SJSA1 (cell line): Measurements from ENCODE around the gene CALN1. TPM values are rescaled to one million over a fixed set of nuclear protein-coding genes. Genes with fewer than 3 reads are reported as not detected.

Source experiments
- DNase-seq, 2 experiments: peaks; one replicate each; pipeline ENCODE4 v3.0.0-alpha.2; 2015 to 2020; ENCODE audit warnings: low spot score in 2 of 2, low read depth in 1 of 2
- H3K27ac ChIP-seq: fragments of 250-450 bp; sonication (Bioruptor Pico); 2 replicates; pipeline ENCODE4 v1.5.1; 2020; ENCODE audit warnings: mild to moderate bottlenecking, moderate library complexity
- H3K27me3 ChIP-seq: fragments of 250-450 bp; sonication (Bioruptor Pico); replicated peaks from 2 replicates; pipeline ENCODE4 v1.5.1; 2020; ENCODE audit warnings: mild to moderate bottlenecking, moderate library complexity
- H3K36me3 ChIP-seq: fragments of 250-450 bp; sonication (Bioruptor Pico); 2 replicates; pipeline ENCODE4 v1.5.1; 2020; ENCODE audit warnings: mild to moderate bottlenecking
- H3K4me1 ChIP-seq: fragments of 250-450 bp; sonication (Bioruptor Pico); replicated peaks from 2 replicates; pipeline ENCODE4 v1.6.1; 2021; ENCODE audit warnings: mild to moderate bottlenecking
- H3K4me3 ChIP-seq: fragments of 250-450 bp; sonication (Bioruptor Pico); 2 replicates; pipeline ENCODE4 v1.5.1; 2020; ENCODE audit warnings: mild to moderate bottlenecking
- H3K9me3 ChIP-seq: fragments of 250-450 bp; sonication (Bioruptor Pico); replicated peaks from 2 replicates; pipeline ENCODE4 v1.5.1; 2020; ENCODE audit warnings: mild to moderate bottlenecking
- total RNA-seq: library from RNA; depleted of rRNA; stranded (reverse); fragments of >200 nt; shearing (Covaris generic); gene quantifications from 2 replicates; pipeline ENCODE4 v1.2.3, GENCODE V29; 2014

The CALN1 gene
- total RNA-seq, 1 experiment from 2014 or later = not detected

- Histone ChIP-seq H3K4me3 (no peak overlapping the region), H3K27ac (no peak overlapping the region), H3K9me3 (no peaks in the 10 kb centered on the region), H3K4me1 (no peaks in the 10 kb centered on the region), H3K36me3 (no peaks in the 10 kb centered on the region), H3K27me3 (no peaks in the 10 kb centered on the region)
- DNase-seq = no peak
These were observed 114.5 kb downstream of the CALN1 start for GRCh38 chr7:72297636-72298035.

- no peaks in the 10 kb centered on the region for H3K36me3 ChIP-seq
- no peaks in the 10 kb centered on the region for H3K27me3 ChIP-seq
- H3K4me3 ChIP-seq = no peak overlapping the region
- H3K9me3 ChIP-seq = no peaks in the 10 kb centered on the region
- no peak overlapping the region for H3K27ac ChIP-seq
- H3K4me1 ChIP-seq = no peaks in the 10 kb centered on the region
- no peak for DNase-seq
These were observed 119.3 kb downstream of the CALN1 start for GRCh38 chr7:72292794-72293193.

DNA sequence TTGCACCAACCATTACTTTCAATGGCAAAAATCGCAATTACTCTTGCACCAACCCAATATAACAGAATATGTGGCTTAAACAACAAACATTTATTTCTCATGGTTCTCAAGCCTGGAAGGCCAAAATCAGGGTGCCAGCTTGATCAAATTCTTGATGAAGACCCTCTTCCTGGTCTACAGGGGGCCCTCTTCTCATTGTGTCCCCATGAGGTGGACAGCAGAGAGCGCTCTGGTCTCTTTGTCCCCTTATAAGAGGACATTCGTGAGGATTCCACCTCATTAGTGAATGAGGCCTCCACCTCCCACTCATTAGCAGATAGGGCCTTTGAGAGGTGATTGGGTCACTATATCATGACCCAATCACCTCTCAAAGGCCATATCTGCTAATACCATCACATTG lies 120.0 kb downstream of the CALN1 start:
- H3K36me3 ChIP-seq = no peaks in the 10 kb centered on the region
- no peak overlapping the region for H3K27ac ChIP-seq
- no peaks in the 10 kb centered on the region for H3K27me3 ChIP-seq
- no peak overlapping the region for H3K4me3 ChIP-seq
- no peaks in the 10 kb centered on the region for H3K9me3 ChIP-seq
- no peaks in the 10 kb centered on the region for H3K4me1 ChIP-seq
- no peak for DNase-seq

- H3K4me1 ChIP-seq = no peaks in the 10 kb centered on the region
- no peak overlapping the region for H3K27ac ChIP-seq
- no peak for DNase-seq
- no peak overlapping the region for H3K4me3 ChIP-seq
- no peaks in the 10 kb centered on the region for H3K9me3 ChIP-seq
- H3K27me3 ChIP-seq = no peaks in the 10 kb centered on the region
- no peaks in the 10 kb centered on the region for H3K36me3 ChIP-seq
These were observed 125.6 kb downstream of the CALN1 start for GRCh38 chr7:72286519-72286918.

DNA sequence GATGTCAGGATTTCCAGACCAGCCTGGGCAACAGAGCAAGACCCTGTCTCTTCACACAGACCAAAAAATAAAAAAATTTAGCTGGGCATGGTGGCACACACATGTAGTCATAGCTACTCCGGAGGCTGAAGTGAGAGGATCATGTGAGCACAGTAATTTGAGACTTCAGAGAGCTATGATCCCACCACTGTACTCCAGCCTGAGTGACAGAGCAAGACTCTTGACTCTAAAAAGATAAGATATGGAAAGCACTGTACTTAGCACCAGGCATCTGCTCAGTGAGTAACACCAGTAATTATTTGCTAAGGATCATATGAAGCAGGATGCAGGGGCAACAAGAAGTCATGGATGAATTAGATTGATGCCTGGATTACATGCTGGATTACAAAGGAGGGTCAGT lies 128.8 kb downstream of the CALN1 start:
- DNase-seq = no peak
- H3K4me3 ChIP-seq = no peak overlapping the region
- H3K27me3 ChIP-seq = no peaks in the 10 kb centered on the region
- H3K27ac ChIP-seq = no peak overlapping the region
- H3K4me1 ChIP-seq = no peaks in the 10 kb centered on the region
- no peaks in the 10 kb centered on the region; the same call in 1 of the 2 replicates for H3K9me3 ChIP-seq
- no peaks in the 10 kb centered on the region for H3K36me3 ChIP-seq

DNA sequence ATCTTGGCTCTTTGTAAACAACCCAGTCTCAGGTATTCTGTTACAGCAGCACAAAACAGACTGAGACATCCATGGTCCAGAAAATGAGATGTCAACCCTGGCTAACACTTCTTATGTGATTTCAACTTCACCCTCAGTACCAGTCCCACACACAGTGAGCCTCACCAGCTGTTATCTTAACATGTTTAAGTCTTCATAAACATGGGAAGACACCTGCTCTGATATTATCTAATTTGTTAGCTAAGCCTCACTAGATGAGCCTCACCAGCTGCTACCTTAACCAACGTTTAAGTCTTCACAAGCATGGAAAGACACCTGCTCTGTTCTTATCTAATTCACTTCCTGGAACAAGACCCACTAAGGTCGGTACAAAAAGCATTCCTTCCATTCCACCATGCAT lies 130.8 kb downstream of the CALN1 start:
- Histone ChIP-seq H3K9me3 (no peaks in the 10 kb centered on the region; the same call in 1 of the 2 replicates), H3K27me3 (no peaks in the 10 kb centered on the region), H3K36me3 (no peaks in the 10 kb centered on the region), H3K4me3 (no peak overlapping the region), H3K27ac (no peak overlapping the region), H3K4me1 (no peaks in the 10 kb centered on the region)
- no peak for DNase-seq

DNA sequence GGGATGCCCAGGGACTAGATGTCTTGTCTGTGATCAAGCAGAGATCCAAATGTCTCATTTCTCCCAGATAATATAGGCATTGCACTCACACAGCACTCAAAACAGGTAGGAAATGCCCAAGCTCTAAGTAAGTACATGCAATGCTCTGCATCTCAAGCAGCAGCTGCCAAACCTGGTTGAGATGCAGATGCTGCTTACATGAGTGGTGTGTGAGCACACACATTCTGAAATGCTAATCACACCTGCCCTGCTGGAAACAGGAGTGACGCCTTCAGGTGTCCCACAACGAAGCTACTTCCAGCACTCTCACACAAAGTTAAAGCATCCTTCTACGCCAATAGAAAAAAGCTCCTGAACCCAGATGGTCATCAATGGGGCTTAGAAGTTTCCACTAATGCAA lies 132.9 kb downstream of the CALN1 start:
- Histone ChIP-seq H3K27me3 (no peaks in the 10 kb centered on the region), H3K9me3 (no peaks in the 10 kb centered on the region; the same call in 1 of the 2 replicates), H3K36me3 (no peaks in the 10 kb centered on the region), H3K4me3 (no peak overlapping the region), H3K27ac (no peak overlapping the region), H3K4me1 (no peaks in the 10 kb centered on the region)
- DNase-seq = no peak

DNA sequence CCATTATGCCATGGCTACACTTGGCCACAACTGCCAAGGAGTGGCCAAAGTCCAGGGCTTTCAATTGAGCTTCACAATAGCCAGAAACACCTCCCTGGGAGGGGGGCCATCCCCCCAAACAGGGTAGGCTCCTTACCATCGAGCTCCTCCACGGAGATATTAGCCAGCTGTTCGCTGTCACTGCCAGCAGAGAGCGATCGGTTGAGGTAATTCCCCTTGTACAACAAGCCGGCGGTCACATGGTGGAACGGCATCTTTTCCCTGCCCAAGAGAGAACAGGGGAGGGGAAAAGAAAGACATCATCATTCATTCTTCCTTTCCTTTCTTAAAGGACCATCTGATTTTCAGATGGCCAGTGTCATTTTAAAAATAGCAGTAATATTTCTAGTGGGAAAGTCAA lies 133.6 kb downstream of the CALN1 start:
- Histone ChIP-seq H3K4me1 (no peaks in the 10 kb centered on the region), H3K27ac (no peak overlapping the region), H3K9me3 (no peaks in the 10 kb centered on the region; the same call in 1 of the 2 replicates), H3K4me3 (no peak overlapping the region), H3K27me3 (no peaks in the 10 kb centered on the region), H3K36me3 (no peaks in the 10 kb centered on the region)
- DNase-seq = no peak

- Histone ChIP-seq H3K36me3 (no peaks in the 10 kb centered on the region), H3K27me3 (no peaks in the 10 kb centered on the region), H3K27ac (no peak overlapping the region), H3K4me3 (no peak overlapping the region), H3K4me1 (no peaks in the 10 kb centered on the region), H3K9me3 (no peaks in the 10 kb centered on the region; the same call in 1 of the 2 replicates)
- DNase-seq = no peak
These were observed 136.6 kb downstream of the CALN1 start for GRCh38 chr7:72275382-72276070.

DNA sequence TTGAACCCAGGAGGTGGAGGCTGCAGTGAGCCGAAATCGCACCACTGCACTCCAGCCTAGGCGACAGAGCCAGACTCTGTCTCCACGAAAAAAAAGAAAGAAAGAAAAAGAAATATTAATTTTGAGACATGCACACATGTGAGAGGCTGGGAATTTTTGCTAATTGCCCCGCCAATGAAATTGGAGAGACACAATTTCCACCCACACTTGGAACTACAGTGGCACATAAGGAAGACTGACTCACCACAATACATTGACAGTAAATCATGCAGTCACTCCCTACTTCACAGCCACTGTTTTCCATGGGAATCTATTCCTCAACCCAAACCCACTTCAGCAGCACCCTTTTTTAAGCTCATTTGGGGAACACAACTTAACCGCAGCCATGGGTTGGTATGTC lies 139.7 kb downstream of the CALN1 start:
- no peak overlapping the region for H3K4me3 ChIP-seq
- H3K9me3 ChIP-seq = no peaks in the 10 kb centered on the region
- H3K27ac ChIP-seq = no peak overlapping the region
- H3K4me1 ChIP-seq = no peaks in the 10 kb centered on the region
- DNase-seq = no peak
- H3K36me3 ChIP-seq = no peaks in the 10 kb centered on the region
- H3K27me3 ChIP-seq = no peaks in the 10 kb centered on the region

DNA sequence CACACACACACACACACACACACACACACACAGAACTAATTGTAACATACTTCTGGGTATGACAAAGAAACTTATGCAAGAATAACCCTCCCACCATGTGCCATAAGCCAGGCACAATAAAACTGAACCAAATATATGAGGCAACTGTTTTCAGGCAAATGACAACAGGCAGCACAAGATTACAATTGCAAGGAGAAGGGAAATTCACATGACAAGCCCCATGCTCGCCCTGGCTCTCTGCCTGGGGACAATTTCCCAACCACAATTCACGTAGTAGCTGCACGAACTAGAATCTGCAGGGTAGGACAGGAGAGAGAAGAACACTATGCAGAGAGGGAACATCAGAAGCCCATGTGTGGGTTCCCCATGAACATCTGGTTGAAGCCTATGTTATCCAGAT lies 143.3 kb downstream of the CALN1 start:
- Histone ChIP-seq H3K27me3 (no peaks in the 10 kb centered on the region), H3K9me3 (no peaks in the 10 kb centered on the region), H3K27ac (no peak overlapping the region), H3K36me3 (no peaks in the 10 kb centered on the region), H3K4me1 (no peaks in the 10 kb centered on the region), H3K4me3 (no peak overlapping the region)
- DNase-seq = no peak

GRCh38 chr7:72268090-72268489 lies 144.0 kb downstream of the CALN1 start:
- no peaks in the 10 kb centered on the region for H3K27me3 ChIP-seq
- DNase-seq = no peak
- H3K36me3 ChIP-seq = no peaks in the 10 kb centered on the region
- no peak overlapping the region for H3K4me3 ChIP-seq
- H3K9me3 ChIP-seq = no peaks in the 10 kb centered on the region
- H3K4me1 ChIP-seq = no peaks in the 10 kb centered on the region
- H3K27ac ChIP-seq = no peak overlapping the region

GRCh38 chr7:72267291-72267800 lies 144.8 kb downstream of the CALN1 start:
- no peaks in the 10 kb centered on the region for H3K9me3 ChIP-seq
- DNase-seq = no peak
- H3K4me1 ChIP-seq = no peaks in the 10 kb centered on the region
- no peaks in the 10 kb centered on the region for H3K36me3 ChIP-seq
- no peak overlapping the region for H3K4me3 ChIP-seq
- H3K27ac ChIP-seq = no peak overlapping the region
- no peaks in the 10 kb centered on the region for H3K27me3 ChIP-seq

GRCh38 chr7:72266771-72267170 lies 145.4 kb downstream of the CALN1 start:
- Histone ChIP-seq H3K4me1 (no peaks in the 10 kb centered on the region), H3K9me3 (no peaks in the 10 kb centered on the region), H3K27ac (no peak overlapping the region), H3K4me3 (no peak overlapping the region), H3K36me3 (no peaks in the 10 kb centered on the region), H3K27me3 (no peaks in the 10 kb centered on the region)
- DNase-seq = no peak
